ENCODE results near the gene PIKFYVE.

GRCh38 chr2:208304695-208305094, 38.6 kb downstream of the PIKFYVE start:
- no peak for TF ChIP-seq POLR2A (IDR thresholded peaks at IDR 0.05)
- TF ChIP-seq, protein P1, sequence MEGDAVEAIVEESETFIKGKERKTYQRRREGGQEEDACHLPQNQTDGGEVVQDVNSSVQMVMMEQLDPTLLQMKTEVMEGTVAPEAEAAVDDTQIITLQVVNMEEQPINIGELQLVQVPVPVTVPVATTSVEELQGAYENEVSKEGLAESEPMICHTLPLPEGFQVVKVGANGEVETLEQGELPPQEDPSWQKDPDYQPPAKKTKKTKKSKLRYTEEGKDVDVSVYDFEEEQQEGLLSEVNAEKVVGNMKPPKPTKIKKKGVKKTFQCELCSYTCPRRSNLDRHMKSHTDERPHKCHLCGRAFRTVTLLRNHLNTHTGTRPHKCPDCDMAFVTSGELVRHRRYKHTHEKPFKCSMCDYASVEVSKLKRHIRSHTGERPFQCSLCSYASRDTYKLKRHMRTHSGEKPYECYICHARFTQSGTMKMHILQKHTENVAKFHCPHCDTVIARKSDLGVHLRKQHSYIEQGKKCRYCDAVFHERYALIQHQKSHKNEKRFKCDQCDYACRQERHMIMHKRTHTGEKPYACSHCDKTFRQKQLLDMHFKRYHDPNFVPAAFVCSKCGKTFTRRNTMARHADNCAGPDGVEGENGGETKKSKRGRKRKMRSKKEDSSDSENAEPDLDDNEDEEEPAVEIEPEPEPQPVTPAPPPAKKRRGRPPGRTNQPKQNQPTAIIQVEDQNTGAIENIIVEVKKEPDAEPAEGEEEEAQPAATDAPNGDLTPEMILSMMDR (IDR thresholded peaks at IDR 0.05) = no peak
